RPMI8226 (cell line): ENCODE results near the gene ANK3.

ENCODE experiments used
- DNase-seq: peaks from one replicate; pipeline ENCODE4 v3.0.0-alpha.2; 2015

ANK3 gene

GRCh38 chr10:60413306-60414012 lies 23.8 kb upstream of the ANK3 start:
- no peak for DNase-seq

DNA sequence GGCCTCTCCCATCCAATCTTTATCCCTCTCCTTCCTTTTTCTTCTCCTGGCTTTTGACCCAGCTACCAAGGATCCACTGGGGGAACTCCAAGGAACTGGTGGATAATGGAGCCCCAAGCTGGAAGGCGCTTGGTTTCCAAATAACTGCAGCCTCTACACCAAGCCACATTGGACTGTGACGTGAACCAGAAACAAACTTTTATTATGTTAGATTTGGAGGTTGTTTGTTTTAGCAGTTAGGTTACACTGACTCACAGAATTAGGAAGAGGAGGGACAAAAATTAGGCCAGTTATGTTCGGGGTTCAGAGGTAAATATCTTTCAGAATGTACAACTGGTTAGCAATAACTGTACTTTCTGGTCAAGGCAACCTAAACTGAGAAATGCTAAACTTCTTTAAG lies 21.3 kb upstream of the ANK3 start:
- no peak for DNase-seq

GRCh38 chr10:60409202-60409601 lies 19.5 kb upstream of the ANK3 start:
- DNase-seq = no peak

- no peak for DNase-seq
Measured at GRCh38 chr10:60406182-60406581, 16.5 kb upstream of the ANK3 start.

GRCh38 chr10:60405172-60405571 lies 15.5 kb upstream of the ANK3 start:
- no peak for DNase-seq

DNA sequence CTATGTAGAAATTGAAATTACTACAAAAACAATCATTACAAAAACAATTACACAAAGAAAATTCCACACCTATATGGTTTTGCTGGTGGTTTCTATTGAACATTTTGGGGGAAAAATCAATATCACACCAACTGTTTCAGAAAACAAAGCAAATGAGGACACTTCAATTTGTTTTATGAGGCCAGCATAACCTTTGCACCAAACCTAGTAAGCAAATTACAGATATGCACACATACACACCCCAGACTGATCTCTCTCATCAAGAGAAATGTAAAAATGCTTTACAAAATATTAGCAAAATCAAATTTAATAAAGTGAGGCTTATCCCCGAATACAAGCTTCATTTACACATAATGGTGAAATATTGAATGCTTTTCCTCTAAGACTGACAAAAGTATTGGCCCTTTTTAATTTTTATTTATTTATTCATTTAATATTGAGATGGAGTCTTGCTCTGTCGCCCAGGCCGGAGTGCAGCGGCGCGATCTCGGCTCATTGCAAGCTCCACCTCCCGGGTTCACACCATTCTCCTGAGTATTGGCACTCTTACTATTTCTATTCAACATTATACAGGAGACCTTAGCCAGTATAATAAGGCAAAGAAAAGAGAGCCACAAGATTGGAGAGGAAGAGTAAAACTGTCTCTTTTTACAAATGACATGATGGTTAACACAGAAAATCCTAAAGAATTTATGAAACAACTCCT lies 13.6 kb upstream of the ANK3 start:
- DNase-seq = no peak

DNA sequence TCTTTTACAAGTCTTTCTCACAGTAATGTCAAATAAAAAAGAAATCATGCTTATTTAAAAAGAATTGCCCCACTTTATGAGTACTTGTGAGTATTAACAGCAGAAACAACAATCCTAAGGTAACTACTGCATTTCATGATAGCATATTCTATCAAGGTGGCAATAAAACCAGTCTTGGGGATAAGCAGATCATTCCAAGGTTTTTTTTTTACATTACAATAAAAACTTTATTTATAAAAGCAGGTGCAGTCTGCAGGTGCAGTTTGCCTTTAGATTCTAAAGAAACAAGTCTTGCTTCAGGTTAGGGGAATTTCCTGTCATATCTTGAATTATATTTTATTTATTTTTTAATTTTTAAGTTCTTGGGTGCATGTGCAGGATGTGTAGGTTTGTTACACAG lies 10.7 kb upstream of the ANK3 start:
- DNase-seq = no peak

DNA sequence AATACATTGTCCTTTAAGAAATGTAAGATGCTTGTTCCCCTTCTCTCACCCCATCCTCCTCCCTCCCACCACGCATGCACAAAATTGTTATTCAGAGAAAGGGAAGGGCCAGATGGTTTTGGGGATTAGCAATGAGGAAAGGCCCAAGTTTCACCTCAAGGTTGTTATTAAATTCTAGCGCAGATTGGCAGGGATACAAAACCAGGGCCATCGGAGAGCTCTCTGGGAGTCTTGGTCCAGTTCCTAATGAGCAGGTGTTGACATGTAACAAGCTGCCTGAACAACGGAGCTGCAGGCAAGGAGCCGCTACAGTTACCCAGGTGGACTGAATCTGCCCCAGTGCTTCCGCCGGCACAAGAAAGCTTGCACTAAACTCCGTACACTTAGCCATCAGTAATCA lies 9.7 kb upstream of the ANK3 start:
- no peak for DNase-seq

DNA sequence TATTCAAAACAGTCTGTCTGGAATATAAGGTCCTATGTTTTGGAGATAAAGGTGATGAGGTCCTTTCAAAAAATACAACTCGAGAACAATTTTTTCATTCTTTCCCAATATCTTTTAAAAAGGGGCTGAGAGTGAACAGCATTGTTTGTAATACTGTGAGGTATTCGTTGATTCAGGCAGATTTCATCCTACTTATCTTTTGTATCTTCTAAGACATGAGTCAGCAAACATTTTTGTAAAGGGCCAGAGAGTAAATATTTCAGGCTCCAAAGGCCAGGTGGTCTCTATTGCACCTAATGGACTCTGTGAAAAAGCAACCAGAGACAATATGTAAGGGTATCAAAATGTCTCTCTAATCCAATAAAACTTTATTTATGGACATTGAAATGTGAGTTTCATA lies 8.1 kb upstream of the ANK3 start:
- no peak for DNase-seq

DNA sequence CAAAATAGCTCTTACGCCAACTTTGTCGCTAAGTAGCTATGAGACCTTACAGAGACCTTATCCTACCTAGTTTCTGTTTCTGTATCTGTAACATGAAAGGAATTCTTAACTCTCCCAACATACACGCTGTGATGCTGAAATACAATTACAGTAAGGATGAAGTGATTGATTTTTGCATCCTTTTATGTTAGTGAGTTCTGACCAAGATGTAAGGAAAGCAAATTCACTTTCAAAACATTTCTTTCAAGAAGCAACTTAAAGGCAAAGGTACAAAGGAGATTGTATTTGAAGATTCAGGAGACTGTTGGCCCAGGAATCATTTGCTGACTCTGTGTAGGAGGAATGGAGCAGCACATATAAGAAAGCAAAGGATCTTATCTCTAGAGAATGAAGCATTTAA lies 7.1 kb upstream of the ANK3 start:
- DNase-seq = no peak

DNA sequence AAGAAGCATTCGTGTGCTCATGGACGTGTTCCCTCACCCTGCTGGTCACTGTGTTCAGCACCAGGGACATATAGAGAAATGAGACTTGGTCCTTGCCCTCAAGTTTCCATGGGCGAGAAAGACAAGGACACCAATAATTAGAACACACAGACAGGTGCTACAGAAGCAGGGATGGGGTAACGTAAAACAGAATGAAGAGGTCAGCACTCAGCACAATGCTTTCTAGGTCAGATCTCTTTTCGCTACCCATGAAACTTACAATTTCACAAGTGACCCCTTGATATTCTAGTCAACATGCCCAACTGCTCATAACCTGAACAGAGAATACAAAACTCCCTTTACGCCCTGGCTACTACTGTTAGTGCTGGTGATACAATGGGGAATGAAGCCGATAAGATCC lies 6.0 kb upstream of the ANK3 start:
- no peak for DNase-seq

DNA sequence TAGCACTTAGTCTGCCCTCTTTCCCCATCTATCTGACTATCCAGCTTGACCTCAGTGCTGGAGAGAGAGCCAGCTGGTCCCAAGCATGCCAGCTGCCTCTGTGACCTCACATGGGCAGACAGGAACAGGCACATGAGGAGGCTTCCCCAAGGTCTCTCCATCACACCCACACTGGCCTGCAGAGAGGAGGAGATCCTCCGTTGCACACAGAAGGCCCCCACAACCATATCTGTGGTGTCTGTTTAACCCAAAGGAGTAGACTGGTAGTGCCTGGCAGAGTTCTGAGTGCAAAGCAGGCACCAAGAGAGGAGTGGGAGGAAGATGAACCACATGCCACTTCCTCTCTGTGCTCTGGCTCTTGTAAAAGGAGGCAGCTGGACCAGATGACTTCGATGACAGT lies 4.8 kb upstream of the ANK3 start:
- no peak for DNase-seq

DNA sequence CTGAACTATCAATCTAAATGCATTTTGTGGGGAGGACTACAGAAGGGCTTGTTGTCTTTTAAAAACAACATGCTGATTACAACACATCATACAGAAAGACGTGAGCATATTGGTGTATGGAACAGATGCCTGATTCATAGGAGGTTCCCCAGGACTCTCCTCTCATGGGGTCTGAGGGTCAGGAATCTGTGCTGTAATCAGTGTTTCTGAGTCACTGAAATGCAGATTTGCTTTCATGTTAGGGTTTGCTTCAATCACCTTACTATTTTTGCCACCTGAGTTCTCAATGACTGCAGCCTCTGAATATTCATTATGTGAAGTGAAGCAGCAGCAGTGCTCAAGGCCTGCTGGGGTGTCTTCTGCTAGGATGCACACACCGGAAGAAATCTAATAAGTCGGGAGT lies 550 bp upstream of the ANK3 start:
- DNase-seq = no peak

- DNase-seq = no peak
Measured at GRCh38 chr10:60388709-60389301, 870 bp downstream of the ANK3 start.

DNA sequence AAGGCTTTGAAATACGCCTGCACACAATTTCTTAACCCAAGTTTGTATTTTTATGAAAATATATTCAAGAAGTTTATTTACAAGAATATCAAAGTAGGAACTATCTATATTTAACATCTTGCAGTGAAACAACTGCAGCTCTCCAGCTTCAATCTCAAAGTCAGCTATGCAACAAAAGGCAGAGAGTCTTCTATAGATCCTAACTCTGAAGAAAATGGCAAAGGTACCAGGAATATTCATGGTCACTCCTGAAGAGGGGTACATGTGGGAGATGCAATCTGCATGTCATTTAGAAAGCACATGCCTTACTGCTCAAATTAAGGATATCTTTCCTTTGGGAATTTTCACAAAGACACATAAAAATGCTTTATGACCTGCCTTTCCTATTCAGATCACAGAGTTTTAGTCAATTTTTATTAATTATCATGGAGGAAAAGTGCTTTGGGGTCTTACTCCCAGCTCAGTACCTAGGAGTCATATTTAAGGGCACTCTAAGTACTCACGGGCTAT lies 1.5 kb downstream of the ANK3 start:
- DNase-seq = no peak

DNA sequence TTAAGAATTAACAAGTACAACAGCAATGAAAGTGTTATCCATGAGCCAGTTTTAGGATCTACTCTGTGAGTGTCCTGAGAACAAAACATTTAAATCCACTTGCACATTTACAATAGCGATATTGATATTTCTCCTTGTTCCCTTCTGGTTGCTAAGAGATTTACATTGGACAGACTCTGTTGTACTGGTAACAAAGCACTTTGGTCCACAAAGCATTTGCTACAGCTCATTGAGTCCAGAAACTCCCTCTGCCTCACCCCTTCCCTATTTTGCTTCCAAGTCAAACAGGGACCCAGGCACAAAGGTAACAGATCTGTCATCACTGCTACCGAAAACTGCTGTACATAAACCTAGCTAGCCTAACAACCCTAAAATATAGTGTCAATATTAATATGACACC lies 2.1 kb downstream of the ANK3 start:
- no peak for DNase-seq

GRCh38 chr10:60385399-60385738 lies 4.3 kb downstream of the ANK3 start:
- DNase-seq = no peak

DNA sequence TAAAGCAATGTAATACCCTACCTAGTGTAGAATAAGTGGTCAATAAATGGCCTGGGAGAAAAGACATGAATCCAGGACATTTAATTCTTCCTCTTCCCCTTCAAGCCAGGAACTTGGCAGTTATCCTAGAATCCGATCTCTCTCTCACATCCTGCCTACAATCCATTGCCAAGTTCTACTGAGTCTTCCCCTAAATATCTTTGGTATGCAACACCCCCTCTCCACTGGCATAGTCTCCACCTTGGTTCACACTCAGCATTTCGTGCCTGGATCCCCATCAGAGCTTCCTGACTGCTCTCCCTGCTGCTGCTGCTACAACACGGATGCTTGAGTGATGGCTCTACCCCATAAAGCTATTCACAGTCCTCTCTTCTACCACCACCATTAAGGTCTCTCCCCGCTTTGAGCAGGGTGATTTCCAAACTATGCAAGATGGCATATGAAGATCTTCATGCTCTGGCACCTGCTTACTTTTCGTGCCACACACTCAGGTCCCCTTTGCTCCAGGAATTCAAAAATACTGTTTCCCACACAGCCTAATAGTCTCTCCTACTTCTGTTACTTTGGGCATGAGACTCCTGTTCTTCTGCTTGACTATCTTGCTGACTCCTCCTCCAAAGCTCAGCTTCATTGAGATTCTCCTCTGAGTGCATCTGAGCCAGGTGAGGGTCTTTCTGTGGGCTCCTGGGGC lies 4.8 kb downstream of the ANK3 start:
- DNase-seq = no peak

DNA sequence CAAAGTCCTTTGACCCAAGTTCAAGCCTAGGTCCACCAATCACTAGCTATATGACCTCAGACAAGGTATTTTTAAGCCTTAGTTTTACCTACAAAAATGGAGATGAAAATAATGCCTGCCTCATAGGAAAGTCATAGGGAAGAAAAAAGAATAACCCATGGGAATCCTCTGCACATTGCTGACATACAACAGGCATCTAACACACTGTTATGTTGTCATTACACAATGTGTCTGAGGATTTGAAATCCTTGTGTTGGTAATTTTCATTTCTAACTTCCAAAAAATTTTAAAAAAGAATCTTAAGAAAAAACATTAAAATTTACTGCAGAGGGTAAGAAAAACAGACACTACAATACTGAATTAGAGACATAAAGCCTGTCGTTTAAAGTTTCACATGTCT lies 5.7 kb downstream of the ANK3 start:
- DNase-seq = no peak

GRCh38 chr10:60382946-60383681 lies 6.6 kb downstream of the ANK3 start:
- DNase-seq = no peak

DNA sequence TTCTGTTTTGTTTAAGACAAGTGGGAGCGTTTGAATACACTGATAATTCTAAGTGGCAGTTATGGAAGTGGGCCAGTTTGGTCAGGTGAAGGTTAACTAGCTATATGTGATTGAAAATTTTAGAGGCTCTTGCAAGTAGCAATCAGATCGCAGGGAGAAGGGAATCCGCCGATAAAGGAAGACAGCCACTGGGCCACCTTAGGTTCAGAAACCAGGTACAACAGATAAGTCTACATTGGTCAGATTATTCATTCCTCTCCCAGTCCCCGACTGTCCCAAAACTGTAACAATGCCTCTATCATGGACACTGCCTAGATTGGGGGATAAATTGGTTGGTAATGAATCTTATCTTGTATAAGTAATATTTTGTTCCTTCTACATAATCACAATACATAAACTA lies 8.9 kb downstream of the ANK3 start:
- no peak for DNase-seq

DNA sequence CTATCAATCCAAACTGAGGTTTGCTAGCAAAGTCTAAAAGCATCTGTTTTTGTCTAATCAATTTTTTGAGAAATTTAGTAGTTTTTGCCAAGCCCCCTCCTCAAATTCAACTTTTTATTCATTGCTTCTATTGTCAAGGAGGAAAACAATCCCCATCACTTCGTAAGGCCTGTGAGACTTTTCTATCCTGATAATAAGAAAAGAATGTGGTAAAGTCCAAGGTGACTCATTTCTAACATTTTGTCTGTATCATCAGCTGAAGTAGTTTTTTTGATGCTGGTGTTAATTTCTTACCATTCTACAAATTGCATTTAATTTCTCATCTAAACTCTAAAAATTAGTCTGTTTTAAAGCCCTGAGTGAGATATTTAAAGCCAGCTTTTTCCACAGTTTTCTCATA lies 11.7 kb downstream of the ANK3 start:
- no peak for DNase-seq

DNA sequence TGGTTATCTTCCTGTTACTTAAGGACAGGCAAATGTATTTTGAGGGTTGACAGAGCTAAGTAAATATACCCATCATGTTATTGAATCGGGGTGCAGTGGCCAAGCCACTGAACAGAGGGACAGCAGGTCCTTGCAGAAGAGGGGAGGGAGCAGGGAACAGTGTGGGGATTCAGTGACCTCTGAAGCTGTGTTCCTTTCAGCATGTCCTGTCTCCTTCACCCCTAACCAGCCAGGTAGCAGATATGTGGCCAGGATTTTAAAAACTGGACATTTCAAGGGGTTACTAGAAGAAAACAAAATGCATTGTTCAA lies 12.7 kb downstream of the ANK3 start:
- DNase-seq = no peak
